HG02852 (cell line): Measurements from ENCODE around the gene MRGPRE.

Experiments used
- ATAC-seq: cut with Tn5 transposase; IDR thresholded peaks from one replicate; pipeline ENCODE4 v1.9.1; 2021; ENCODE audit warnings: mild to moderate bottlenecking, moderate library complexity; ENCODE audit not compliant: unreplicated experiment

The MRGPRE gene

DNA sequence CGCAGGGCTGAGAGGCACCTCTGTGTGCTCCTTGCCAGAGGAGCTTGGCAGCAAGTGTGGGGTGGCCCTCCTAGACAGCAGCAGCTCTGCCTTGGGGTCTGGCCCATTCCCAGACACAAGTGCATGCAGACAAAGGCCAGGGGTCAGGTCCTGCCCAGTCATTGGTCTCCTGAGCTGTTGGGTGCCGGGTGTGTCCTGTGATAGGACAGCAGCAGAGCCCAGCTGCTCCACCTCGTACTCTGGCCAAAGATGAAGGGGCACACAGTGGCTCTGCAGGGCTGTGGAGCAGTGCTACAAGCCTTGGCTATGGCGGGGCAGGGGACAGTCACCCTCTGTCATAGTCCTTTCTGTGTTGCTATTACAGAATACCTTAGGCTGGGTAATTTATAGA is 49.8 kb downstream of the MRGPRE start:
- no peak for ATAC-seq

DNA sequence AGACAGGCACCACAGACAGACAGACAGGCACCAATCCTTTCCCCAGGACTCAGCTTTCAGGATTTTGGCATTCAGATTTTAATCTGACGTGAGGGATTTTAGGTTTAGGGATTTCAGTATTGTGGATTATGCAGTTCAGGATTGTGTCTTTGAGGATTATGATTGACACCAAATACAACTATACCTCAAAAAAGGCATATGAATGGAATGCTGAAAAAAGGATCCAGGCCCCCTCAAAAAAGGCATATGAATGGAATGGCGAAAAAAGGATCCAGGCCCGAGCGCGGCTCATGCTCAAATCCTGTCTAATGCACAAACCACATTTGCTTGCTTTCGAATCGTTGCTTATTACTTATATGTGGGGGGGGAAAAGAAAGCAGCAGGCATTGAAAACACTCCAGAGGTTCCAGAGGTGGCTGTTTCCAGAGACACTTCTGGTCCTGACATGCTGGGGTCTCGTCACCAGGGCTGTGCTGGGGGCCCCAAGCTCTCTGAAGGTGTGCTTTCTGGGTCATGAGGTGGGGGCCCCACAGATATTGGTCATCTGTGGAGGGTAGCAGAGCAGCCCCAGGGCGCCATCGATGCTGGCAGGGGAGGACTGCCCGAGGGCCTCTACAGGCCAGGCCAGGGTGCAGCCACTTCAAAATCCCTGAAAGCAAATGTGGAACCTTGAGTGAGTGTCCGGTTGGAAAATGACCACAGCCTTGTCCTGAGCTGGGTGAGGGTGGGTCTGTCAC is 50.3 kb downstream of the MRGPRE start:
- no peak for ATAC-seq

DNA sequence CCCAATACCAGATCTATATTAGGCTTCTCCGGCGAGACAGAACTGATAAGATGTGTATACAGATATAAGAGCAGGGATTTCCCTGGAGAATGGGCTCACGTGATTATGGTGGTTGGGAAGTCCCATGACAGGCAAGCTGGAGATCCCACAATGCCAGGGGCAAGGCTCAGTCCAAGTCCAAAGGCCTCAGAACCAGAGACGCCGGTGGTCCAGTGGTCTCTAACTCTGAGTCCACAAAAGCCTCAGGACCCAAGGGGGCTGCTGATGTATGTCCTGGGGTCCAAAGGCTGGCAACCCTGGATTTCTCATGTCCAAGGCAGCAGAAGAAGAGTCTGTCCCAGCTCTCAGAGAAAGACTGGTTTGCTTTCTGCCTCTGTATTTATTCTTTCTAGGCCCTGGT is 51.3 kb downstream of the MRGPRE start:
- ATAC-seq: no peak

DNA sequence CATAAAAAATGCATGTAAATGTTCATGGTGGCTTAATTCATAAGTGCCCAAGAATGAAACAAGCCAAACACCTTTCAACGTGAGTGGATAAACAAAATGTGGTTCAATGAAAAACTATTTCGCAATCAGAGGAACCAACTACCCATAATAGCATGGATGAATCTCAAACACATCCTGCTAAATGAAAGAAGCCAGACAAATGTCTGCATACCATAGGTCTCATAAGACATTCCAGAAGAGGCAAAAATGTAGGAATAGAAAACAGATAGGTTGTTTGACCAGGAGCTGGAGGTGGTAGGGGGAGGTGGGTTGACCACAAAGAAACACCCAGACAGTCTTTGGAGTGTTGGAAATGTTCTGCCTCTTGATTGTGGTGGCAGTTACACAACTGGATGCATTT is 53.9 kb downstream of the MRGPRE start:
- no peak for ATAC-seq

DNA sequence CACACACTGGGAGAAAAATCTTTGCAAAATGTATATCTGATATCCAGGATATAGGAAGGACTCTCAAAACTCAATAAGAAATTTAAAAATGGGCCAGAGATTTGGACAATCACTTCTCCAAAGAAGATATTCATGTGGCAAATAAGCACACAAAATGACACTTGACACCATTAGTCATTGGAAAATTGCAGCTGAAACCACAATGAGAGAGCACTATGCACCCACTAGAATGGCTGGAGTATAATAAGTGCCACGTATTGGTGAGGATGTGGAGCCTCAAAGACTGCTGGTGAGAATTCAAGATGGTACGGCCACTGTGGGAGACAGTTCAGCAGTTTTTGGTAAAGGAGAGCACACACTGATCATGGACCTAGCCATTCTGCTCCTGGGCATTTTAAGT is 54.3 kb downstream of the MRGPRE start:
- ATAC-seq: no peak
